Renal pelvis (tissue), 12 donors: Measurements from ENCODE around the gene SCARB2. TPM values are rescaled to one million over a fixed set of nuclear protein-coding genes. Genes with fewer than 3 reads are reported as not detected.
A peak's percentile ranks its signal among the peaks of the same experiment; 100 is the strongest.
"Not testable (repeated sequence)": the region's sequence is repeated elsewhere in the genome, so short reads cannot be mapped to it uniquely, and the experiment has no call there.

Source experiments
- DNase-seq: peaks from one replicate; pipeline ENCODE4 v3.0.0-alpha.2; 2013
- long read RNA-seq, 16 experiments: transcript quantifications; one replicate each; lab custom pipeline, GENCODE V29; 2026
- polyA plus RNA-seq, 3 donors: library from polyadenylated mRNA; unstranded; fragments of 120-200 nt; gene quantifications; one replicate each; pipeline ENCODE4 v1.2.1, GENCODE V29; 2013; ENCODE audit not compliant: insufficient read length in 3 of 3

The SCARB2 gene, protein sequence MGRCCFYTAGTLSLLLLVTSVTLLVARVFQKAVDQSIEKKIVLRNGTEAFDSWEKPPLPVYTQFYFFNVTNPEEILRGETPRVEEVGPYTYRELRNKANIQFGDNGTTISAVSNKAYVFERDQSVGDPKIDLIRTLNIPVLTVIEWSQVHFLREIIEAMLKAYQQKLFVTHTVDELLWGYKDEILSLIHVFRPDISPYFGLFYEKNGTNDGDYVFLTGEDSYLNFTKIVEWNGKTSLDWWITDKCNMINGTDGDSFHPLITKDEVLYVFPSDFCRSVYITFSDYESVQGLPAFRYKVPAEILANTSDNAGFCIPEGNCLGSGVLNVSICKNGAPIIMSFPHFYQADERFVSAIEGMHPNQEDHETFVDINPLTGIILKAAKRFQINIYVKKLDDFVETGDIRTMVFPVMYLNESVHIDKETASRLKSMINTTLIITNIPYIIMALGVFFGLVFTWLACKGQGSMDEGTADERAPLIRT
- 100 to 1,000 TPM; 154 to 171 (median 161) TPM for polyA plus RNA-seq
- long read RNA-seq, donor 1, full-length matches to known transcripts: 39 of 39 reads
- long read RNA-seq, donor 1, partial matches to known transcripts: 0 of 39 reads
- long read RNA-seq, donor 1, other reads (novel, unspliced or antisense): 0 of 39 reads
- long read RNA-seq, donor 2, full-length matches to known transcripts: 36 of 41 reads
- long read RNA-seq, donor 2, partial matches to known transcripts: 0 of 41 reads
- long read RNA-seq, donor 2, other reads (novel, unspliced or antisense): 5 of 41 reads
- long read RNA-seq, donor 3, full-length matches to known transcripts: 43 of 43 reads
- long read RNA-seq, donor 3, partial matches to known transcripts: 0 of 43 reads
- long read RNA-seq, donor 3, other reads (novel, unspliced or antisense): 0 of 43 reads
- long read RNA-seq, donor 4, full-length matches to known transcripts: 27 of 27 reads
- long read RNA-seq, donor 4, partial matches to known transcripts: 0 of 27 reads
- long read RNA-seq, donor 4, other reads (novel, unspliced or antisense): 0 of 27 reads
- long read RNA-seq, donor 5, full-length matches to known transcripts: 18 of 18 reads
- long read RNA-seq, donor 5, partial matches to known transcripts: 0 of 18 reads
- long read RNA-seq, donor 5, other reads (novel, unspliced or antisense): 0 of 18 reads
- long read RNA-seq, donor 6, full-length matches to known transcripts: 30 of 30 reads
- long read RNA-seq, donor 6, partial matches to known transcripts: 0 of 30 reads
- long read RNA-seq, donor 6, other reads (novel, unspliced or antisense): 0 of 30 reads
- long read RNA-seq, donor 7, full-length matches to known transcripts: 52 of 57 reads
- long read RNA-seq, donor 7, partial matches to known transcripts: 5 of 57 reads
- long read RNA-seq, donor 7, other reads (novel, unspliced or antisense): 0 of 57 reads
- long read RNA-seq, donor 8, full-length matches to known transcripts: 25 of 25 reads
- long read RNA-seq, donor 8, partial matches to known transcripts: 0 of 25 reads
- long read RNA-seq, donor 8, other reads (novel, unspliced or antisense): 0 of 25 reads
- long read RNA-seq, donor 9, full-length matches to known transcripts: 37 of 43 reads
- long read RNA-seq, donor 9, partial matches to known transcripts: 0 of 43 reads
- long read RNA-seq, donor 9, other reads (novel, unspliced or antisense): 6 of 43 reads
- long read RNA-seq, donor 10, full-length matches to known transcripts: 57 of 57 reads
- long read RNA-seq, donor 10, partial matches to known transcripts: 0 of 57 reads
- long read RNA-seq, donor 10, other reads (novel, unspliced or antisense): 0 of 57 reads
- long read RNA-seq, donor 11, full-length matches to known transcripts: 26 of 31 reads
- long read RNA-seq, donor 11, partial matches to known transcripts: 0 of 31 reads
- long read RNA-seq, donor 11, other reads (novel, unspliced or antisense): 5 of 31 reads
- long read RNA-seq, donor 12, full-length matches to known transcripts: 45 of 45 reads
- long read RNA-seq, donor 12, partial matches to known transcripts: 0 of 45 reads
- long read RNA-seq, donor 12, other reads (novel, unspliced or antisense): 0 of 45 reads
- long read RNA-seq, donor 13, full-length matches to known transcripts: 25 of 25 reads
- long read RNA-seq, donor 13, partial matches to known transcripts: 0 of 25 reads
- long read RNA-seq, donor 13, other reads (novel, unspliced or antisense): 0 of 25 reads
- long read RNA-seq, donor 14, full-length matches to known transcripts: 71 of 88 reads
- long read RNA-seq, donor 14, partial matches to known transcripts: 10 of 88 reads
- long read RNA-seq, donor 14, other reads (novel, unspliced or antisense): 7 of 88 reads
- long read RNA-seq, donor 15, full-length matches to known transcripts: 52 of 57 reads
- long read RNA-seq, donor 15, partial matches to known transcripts: 5 of 57 reads
- long read RNA-seq, donor 15, other reads (novel, unspliced or antisense): 0 of 57 reads
- long read RNA-seq, donor 16, full-length matches to known transcripts: 55 of 55 reads
- long read RNA-seq, donor 16, partial matches to known transcripts: 0 of 55 reads
- long read RNA-seq, donor 16, other reads (novel, unspliced or antisense): 0 of 55 reads

DNA sequence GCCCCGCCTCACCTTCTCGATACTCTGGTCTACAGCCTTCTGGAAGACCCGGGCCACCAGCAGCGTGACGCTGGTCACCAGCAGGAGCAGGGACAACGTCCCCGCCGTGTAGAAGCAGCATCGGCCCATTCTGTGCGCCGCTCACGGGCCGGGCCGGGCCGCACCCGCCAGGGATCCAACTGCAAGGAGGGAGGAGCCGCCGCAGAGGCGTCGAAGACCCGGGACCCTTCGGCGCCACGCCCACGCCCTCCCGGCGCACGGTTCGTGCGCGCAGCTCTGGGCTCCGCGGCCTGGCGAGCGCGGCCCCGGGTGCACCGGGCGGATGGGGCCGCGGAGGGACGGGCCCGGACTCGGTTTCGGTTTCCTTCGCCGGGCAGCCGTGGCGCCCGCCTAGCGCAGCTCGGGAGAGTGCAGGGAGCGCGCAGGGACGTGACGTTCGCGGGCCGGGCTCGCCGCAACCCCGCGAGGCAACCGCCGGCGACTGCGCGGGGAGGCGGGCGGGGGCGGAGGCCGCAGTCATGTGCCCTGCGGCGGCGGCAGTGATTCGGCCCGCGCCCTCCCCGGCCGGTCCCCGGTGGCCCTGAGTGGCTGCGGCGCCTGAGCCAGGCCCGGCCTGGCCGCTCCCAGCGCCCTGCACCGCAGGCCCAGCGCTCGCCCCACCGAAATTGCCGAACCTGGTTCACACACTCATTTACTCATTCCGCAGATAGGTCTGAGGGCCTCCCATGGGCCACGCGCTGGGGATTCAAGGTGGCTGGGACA lies at the start of gene SCARB2:
Gene SCARB2 (minus strand): TSS at position 410 of the 762 bp plus-strand sequence. CDS start 281 bp downstream, at position 129.
- peak; percentile 86 for DNase-seq

DNA sequence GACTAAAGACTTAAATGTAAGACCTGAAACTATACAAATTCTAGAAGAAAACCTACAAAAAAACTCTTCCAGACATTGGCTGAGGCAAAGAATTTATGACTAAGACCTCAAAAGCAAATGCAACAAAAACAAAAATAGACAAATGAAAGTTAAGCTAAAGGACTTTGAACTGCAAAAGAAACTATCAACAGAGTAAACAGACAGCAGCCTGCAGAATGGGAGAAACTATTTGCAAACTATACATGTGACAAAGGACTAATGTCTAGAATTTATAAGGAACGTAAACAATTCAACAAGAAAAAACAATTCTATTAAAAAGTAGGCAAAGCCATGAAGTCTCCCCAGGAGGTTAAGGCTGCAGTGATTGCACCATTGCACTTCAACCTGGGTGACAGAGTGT lies 46.9 kb upstream of the SCARB2 start:
- DNase-seq: no peak

DNA sequence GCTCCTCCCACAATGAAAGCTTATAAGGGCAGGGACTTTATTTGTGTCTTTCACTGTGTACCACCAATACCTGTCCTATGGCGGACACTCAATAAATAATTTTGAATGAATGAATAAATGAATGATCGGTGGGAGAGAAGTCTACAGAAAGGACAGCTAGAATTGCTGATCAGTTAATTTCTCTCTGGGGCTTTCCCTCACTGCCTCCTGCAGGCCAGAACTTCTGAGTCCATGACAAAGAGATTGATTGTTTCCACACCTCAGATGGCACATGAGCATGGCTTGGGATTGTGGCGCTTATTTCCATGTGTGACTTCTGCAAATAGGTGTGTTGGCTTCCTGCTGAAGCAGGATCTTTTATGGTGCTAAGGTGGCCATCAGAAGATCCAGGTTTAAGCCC lies 44.2 kb upstream of the SCARB2 start:
- no peak for DNase-seq

DNA sequence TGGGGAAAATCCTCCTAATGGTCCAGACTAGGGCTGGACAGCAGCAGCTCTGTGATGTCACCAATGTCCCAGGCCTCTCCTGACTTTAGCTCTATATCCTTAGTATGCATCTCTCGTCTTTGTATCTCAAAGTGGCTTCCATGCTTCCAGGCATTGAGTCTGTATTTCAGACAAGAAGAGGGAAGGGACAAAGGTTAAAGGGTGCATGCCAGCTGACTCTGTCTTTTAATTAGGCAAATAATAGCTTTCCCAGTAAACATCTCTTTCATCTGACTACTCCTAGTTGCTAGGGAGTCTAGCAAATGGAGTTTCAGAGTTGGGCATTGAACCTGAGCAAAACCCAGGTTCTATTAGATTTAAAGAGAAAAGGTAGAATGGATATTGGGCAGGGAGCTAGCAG lies 43.3 kb upstream of the SCARB2 start:
- no peak for DNase-seq

DNA sequence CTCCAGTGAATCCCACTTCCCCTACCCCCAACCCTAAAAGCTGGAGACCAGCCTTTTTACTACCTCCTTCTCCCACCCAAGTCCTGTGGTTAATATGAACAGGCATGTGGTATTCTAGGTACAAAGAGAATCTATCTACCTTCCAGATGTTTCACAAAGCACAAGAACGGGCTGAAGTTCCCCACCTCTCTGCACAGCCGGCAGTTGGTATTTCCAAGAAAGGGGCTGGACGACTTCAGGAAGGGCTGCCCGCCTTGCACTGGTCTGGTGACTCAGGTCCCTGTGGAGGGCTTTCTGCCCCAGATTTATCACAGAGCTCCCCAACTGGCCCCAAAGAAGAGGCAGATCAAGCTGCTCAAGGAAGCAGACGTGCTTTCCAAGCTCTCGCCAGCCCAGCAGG lies 42.4 kb upstream of the SCARB2 start:
- DNase-seq: no peak

DNA sequence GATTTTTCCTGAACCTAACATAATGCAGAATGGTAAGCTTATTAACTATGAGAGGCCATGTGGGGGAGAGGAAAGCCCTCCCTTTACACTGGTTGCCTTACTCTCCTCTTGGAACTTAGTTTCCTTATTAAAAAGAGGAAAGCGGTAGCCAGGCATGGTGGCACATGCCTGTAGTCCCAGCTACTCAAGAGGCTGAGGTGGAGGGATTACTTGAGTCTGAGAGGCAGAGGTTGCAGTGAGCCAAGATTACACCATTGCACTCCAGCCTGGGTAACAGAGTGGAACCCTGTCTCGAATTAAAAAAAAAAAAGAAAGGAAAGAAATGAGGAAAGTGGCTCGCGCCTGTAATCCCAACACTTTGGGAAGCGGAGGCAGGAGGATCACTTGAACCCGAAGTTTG lies 39.9 kb upstream of the SCARB2 start:
- no peak for DNase-seq

DNA sequence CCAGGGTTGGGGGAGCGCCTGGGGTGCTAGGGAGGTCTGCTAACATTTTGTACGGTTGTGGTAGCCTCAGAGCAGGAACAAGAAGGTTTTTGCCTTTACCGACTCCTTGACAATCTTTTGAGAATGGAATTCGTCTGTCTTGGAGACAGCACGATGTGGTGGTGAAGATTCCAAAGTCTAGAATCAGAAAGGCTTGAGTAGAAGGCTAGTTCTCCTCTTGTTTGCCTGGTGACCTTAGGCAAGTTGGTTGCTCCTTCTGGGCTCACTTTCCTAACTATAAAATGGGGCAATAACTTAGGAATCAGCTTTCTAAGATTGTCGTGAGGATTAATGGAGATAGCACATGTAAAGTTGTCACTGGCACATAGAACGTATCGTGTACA lies 38.6 kb upstream of the SCARB2 start:
- no peak for DNase-seq

DNA sequence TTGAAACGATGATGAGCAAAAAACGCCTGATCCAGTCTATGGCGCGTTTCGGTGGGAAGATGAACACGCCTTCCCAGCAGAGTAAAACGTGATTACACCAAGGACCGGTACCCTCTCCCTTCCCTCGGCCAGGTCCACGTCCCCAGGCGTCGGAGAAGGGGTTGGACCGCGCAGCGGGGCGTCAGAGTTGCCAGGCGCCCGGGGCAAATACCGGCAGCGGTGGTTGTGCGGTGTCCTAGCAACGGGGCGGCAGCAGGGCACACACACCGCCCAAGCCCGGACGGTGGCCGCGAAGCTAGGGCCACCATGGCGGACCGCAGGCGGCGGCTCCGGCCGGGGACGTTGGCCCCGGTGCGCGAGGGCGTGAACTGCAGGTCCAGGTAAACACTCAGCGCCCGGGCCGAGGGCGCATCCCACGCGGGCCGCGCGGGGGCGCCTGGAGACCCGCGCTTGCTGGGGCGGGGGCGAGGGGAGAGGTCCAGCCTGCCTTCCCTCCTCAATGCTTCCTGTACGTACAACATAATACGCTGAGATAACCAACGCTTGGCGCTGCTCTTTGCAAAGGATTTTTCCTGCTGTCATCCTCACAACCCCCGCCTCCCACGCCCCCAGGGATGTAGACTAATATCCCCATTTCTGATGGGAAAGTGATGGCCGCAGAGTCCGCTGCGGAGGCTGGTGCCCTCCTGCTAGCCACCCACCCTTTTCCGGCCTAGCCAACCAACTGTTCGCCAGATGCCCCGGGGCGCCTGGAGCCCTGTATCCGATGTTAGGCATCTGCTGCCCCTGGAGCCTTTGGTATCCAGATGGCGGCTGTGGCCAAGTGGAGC lies 38.0 kb upstream of the SCARB2 start, which contains the start of gene FAM47E:
Gene FAM47E (plus strand): TSS at position 281 of the 830 bp plus-strand sequence. CDS start 26 bp downstream, at position 307.
- peak; percentile 82 for DNase-seq

DNA sequence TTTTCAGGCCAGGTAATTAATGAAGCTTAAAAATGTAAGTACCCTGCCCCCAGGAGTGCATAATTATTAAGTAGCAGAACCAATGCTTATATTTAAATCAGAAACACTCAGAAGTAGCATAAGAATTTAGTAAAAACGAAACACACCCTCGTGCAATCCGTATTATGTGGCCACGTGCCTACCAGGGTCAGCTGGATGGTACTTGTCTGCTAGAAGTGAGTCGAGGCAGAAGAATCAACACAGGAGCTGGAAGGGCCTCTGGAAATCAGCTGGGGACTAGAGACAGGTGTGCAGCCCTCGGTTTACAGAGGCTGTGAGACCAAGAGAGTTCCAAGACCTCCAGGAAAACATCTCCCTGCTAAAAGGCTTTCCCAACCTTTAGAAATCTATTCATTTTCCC lies 37.3 kb upstream of the SCARB2 start:
- DNase-seq: no peak

DNA sequence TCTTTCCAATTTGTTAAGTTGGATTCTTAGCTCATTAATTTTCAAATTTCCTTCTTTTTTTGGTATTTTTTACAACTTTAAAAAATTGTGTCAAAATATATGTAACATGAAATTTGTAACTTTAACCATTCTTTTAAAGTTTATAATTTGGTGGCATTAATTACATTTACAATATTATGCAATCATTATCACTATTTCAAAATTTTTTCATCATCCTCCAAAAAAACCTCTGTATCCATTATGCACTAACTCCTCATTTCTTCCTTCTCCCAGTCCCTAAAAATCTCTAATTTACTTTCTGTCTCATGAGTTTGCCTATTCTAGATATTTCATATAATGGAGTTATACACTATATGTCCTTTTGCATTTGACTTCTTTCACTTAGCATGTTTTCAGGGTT lies 33.2 kb upstream of the SCARB2 start:
- DNase-seq: no peak

DNA sequence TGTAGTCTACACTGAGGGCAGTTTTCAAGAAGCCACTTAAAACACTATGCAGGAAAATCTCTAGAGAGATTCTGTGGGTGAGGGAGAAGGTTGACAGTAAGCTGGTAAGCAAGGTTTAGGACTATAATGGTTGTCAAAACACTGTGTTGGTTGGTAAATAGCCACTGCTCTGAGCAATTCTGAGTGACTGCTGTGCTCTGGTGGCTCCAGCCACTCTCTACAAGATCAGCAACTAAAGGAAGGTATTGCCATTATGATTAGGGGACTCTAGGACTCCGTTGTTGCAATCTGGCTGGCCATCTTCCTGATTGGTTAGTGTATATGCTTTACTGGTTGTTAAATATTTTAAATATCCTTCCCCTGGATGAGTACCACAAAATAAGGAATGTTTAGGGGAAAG lies 32.4 kb upstream of the SCARB2 start:
- DNase-seq: no peak

DNA sequence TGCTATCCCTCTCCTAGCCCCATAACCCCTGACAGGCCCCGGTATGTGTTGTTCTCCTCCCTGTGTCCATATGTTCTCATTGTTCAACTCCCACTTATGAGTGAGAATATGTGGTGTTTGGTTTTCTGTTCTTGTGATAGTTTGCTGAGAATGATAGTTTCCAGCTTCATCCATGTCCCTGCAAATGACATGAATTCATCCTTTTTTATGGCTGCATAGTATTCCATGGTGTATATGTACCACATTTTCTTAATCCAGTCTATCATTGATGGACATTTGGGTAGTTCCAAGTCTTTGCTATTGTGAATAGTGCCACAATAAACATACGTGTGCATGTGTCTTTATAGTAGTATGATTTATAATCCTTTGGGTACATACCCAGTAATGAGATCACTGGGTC lies 30.3 kb upstream of the SCARB2 start:
- DNase-seq: not testable (repeated sequence)

DNA sequence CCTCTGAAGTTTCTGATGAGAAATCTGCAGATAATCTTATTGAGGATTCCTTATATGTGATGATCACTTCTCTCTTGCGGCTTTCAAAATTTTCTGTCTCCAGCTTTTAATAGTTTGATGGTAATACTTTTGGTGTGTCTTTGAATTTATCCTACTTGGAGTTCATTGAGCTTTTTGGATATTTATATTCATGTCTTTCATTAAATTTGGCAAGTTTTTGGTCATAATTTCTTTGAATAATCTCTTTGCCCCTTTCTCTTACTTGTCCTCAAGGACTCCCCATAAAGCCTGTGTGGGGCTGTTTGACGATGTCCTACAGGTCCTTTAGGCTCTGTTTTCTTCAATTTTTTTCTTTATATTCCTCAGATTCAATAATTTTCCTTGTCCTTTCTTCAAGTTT lies 26.6 kb upstream of the SCARB2 start:
- DNase-seq: no peak

DNA sequence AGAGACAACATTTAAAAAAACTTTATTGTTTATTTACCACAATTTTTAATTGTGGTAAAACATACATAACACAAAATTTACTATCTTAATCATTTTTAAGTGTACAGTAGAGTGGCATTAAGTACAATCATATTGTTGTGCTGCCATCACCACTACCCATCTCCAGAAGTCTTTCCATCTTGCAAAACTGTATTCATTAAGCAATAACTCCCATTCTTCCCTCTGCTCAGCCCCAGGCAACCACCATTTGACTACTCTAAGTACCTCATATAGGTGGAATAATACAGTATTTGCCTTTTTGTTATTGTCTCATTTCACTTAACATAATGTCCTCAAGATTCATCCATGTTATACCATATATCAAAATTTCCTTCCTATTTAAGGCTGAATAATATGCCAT lies 25.1 kb upstream of the SCARB2 start:
- no peak for DNase-seq

DNA sequence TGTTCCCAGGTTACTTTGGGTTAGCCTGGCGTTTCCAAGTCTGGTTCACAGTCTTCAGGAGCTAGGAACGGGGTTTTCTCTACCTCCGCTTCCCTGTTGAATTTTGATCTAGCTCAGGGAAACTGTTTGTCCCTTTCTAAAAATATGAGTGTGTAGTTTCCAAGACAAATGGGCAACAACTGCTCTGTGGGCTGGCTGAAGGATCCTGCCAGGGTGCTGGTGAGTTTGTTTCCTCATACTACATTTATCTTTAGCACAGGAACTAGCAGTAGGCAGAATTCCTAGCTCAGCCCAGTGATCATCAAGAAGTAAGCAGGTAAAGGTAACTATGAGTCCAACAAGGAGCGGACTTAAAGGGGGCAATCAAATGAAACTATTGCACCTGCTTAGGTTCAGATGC lies 24.6 kb upstream of the SCARB2 start:
- no peak for DNase-seq

DNA sequence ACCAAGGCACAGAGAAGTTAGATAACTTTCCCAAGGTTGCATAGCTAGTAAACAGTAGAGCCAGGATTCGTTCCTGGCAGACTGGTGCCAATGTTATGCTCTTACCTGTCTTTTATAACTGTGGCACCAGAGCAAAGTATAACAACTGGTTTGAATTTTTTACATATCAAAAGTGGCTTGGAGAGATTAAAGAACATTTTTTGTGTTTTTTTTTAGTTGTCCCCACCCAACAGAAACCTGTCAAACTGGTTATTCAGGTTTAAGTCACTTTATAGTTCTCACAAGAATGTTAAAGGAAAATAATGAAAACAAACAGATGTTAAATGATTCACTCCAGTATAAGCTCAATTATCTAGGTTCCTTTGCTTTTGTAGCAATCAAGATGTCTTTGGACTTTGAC lies 22.3 kb upstream of the SCARB2 start:
- peak; percentile 47 for DNase-seq

DNA sequence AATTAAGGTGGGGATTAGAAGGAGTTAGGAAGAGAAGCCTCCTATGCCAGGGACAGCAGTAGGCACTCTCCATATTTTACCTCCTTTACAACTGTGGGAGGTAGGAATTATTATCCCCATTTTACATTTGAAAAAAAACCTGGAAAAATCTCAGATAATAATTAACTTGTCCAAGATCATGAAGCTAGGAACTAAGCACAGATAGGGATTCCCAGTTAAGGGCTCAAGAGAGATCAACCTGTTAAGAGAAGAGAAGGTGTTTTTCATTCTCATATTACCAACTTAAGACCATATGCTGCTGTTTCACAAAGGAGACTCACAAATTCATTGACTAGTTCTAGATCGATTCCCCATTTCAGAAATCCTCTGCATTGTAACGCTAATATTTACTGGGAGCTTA lies 21.8 kb upstream of the SCARB2 start:
- DNase-seq: no peak
